HepG2 (cell line): ENCODE measurements around the gene MEF2B. TPM values are rescaled to one million over a fixed set of nuclear protein-coding genes. Genes with fewer than 3 reads are reported as not detected.

ENCODE experiments used
- ATF5 ChIP-seq: sonication (generic); formaldehyde crosslinking; IDR thresholded peaks from 2 replicates; pipeline ENCODE4 v1.4.0; 2020; ENCODE audit warnings: mild to moderate bottlenecking, low read depth, missing genetic modification reagents
- ATF6 ChIP-seq: sonication (generic); formaldehyde crosslinking; conservative IDR thresholded peaks from 2 replicates; pipeline ENCODE4 v1.4.0; 2020; ENCODE audit warnings: missing genetic modification reagents
- ATM ChIP-seq: fragments of 450-650 bp; IDR thresholded peaks from 2 replicates; pipeline ENCODE4 v1.7.1; 2017; ENCODE audit warnings: mild to moderate bottlenecking, borderline replicate concordance
- CC2D1A ChIP-seq: sonication (generic); formaldehyde crosslinking; IDR thresholded peaks from 2 replicates; pipeline ENCODE4 v1.8.1; 2023; ENCODE audit warnings: mild to moderate bottlenecking, missing genetic modification reagents
- FOXC1 ChIP-seq: sonication (generic); formaldehyde crosslinking; IDR thresholded peaks from 2 replicates; pipeline ENCODE4 v1.8.0; 2022; ENCODE audit warnings: mild to moderate bottlenecking, missing genetic modification reagents, borderline replicate concordance
- GTF3A ChIP-seq: sonication (generic); formaldehyde crosslinking; conservative IDR thresholded peaks from 2 replicates; pipeline ENCODE4 v1.4.0; 2020; ENCODE audit warnings: mild to moderate bottlenecking, missing genetic modification reagents
- HNRNPH1 ChIP-seq: fragments of 200-400 bp; formaldehyde crosslinking; optimal IDR thresholded peaks from 2 replicates; pipeline ENCODE3; 2017; ENCODE audit warnings: mild to moderate bottlenecking, low read depth, low read length
- NCOA5 ChIP-seq: sonication (generic); formaldehyde crosslinking; IDR thresholded peaks from 2 replicates; pipeline ENCODE4 v1.4.0; 2020; ENCODE audit warnings: missing genetic modification reagents
- PLSCR1 ChIP-seq: sonication (generic); formaldehyde crosslinking; IDR thresholded peaks from 2 replicates; pipeline ENCODE4 v1.5.0; 2020; ENCODE audit warnings: missing genetic modification reagents, mild to moderate bottlenecking, borderline replicate concordance
- REST ChIP-seq, 2 experiments: IDR thresholded peaks; 2 replicates each; pipeline ENCODE4 v1.6.1; 2011 to 2012; ENCODE audit warnings: low read length in 2 of 2, borderline replicate concordance in 1 of 2, low read depth in 1 of 2, mild to moderate bottlenecking in 1 of 2, moderate library complexity in 1 of 2
- SNAI1 ChIP-seq: sonication (generic); formaldehyde crosslinking; IDR thresholded peaks from 2 replicates; pipeline ENCODE4 v1.5.0; 2020; ENCODE audit warnings: mild to moderate bottlenecking, missing genetic modification reagents, borderline replicate concordance
- SP4 ChIP-seq: sonication (generic); formaldehyde crosslinking; IDR thresholded peaks from 2 replicates; pipeline ENCODE4 v1.8.1; 2023; ENCODE audit warnings: mild to moderate bottlenecking, missing genetic modification reagents
- TFDP1 ChIP-seq: IDR thresholded peaks from 2 replicates; pipeline ENCODE4 v1.6.1; 2016; ENCODE audit warnings: missing compliant biosample characterization, missing genetic modification reagents, borderline replicate concordance
- ZNF138 ChIP-seq: sonication (generic); formaldehyde crosslinking; IDR thresholded peaks from 2 replicates; pipeline ENCODE4 v1.5.0; 2020; ENCODE audit warnings: mild to moderate bottlenecking, low read depth, missing genetic modification reagents
- ZNF652 ChIP-seq: IDR thresholded peaks from 2 replicates; pipeline ENCODE4 v1.6.1; 2016; ENCODE audit warnings: low read depth, borderline replicate concordance
- ZNF670 ChIP-seq: sonication (generic); formaldehyde crosslinking; IDR thresholded peaks from 2 replicates; pipeline ENCODE4 v1.8.0; 2022; ENCODE audit warnings: mild to moderate bottlenecking, missing genetic modification reagents, borderline replicate concordance
- polyA plus RNA-seq, 8 experiments: library from polyadenylated mRNA; depleted of rRNA in 3 of 8; stranded (reverse) in 7 of 8; unstranded in 1 of 8; fragments of >200 nt; fragmentation: Illumina TruSeq in 4 of 8; extraction: Trizol in 4 of 8; gene quantifications; 2 replicates each; pipeline versions ENCODE4 v1.2.1 to v1.2.3, GENCODE V29; 2011 to 2016; ENCODE audit warnings: low read depth in 4 of 8, missing spikeins in 1 of 8, mixed read lengths in 1 of 8; ENCODE audit not compliant: insufficient read depth in 1 of 8
- total RNA-seq, 5 experiments: library from RNA; depleted of rRNA; stranded (reverse); fragments of >200 nt; fragmentation: Illumina TruSeq; extraction: Trizol; gene quantifications; 2 replicates each; pipeline ENCODE4 v1.2.3, GENCODE V29; 2016; ENCODE audit warnings: low read depth in 1 of 5

Gene MEF2B
- total and polyA plus RNA-seq, 2 of the 13 experiments (the other 11 are each of a cell fraction or from before 2014, with no cell fraction given) = 1.2 to 1.7 TPM

- TF ChIP-seq REST (IDR thresholded peaks at IDR 0.05; ENCODE audit: borderline replicate concordance in 1 of 2, low read depth in 1 of 2, low read length in 2 of 2) (no peak), CC2D1A (no peak), ZNF138 (CRISPR knock-in tag) (no peak), PLSCR1 (CRISPR knock-in tag) (no peak), SP4 (CRISPR knock-in tag) (peak; percentile 77), ATM (no peak), GTF3A (no peak), ZNF670 (CRISPR knock-in tag) (no peak), TFDP1 (CRISPR knock-in tag) (peak; percentile 33; the same call in 1 of the 2 replicates), SNAI1 (no peak), ZNF652 (CRISPR knock-in tag) (no peak), NCOA5 (CRISPR knock-in tag) (no peak), FOXC1 (no peak), ATF5 (CRISPR knock-in tag) (no peak), ATF6 (CRISPR knock-in tag) (no peak), HNRNPH1 (no peak)
Measured at GRCh38 chr19:19170053-19170872, at the start of gene MEF2B (continued).
